Activated CD8-positive, alpha-beta T cell treated with anti-CD3 and anti-CD28 coated beads, Interleukin-2, amount 10 ng/mL, durations not matched to agents 7 days and 5 days (primary cell): Measurements from ENCODE around the gene GYG2. TPM values are rescaled to one million over a fixed set of nuclear protein-coding genes. Genes with fewer than 3 reads are reported as not detected.
"Not testable (repeated sequence)": the region's sequence is repeated elsewhere in the genome, so short reads cannot be mapped to it uniquely, and the experiment has no call there.

ENCODE experiments used
- ATAC-seq: fragments of 150-1000 bp; cut with Tn5 transposase; one replicate; pipeline ENCODE4 v1.10.0; 2021; ENCODE audit warnings: moderate library complexity
- CTCF ChIA-PET: fragments of 350-600 bp; sonication (Branson Sonifier 250); formaldehyde crosslinking; loops from one replicate; lab custom pipeline; 2021; ENCODE audit warnings: antibody characterized with exemption; lab: Charles Lee
- POLR2A ChIA-PET: fragments of 350-600 bp; sonication (Branson Sonifier 250); formaldehyde crosslinking; loops from one replicate; lab custom pipeline; 2021; ENCODE audit warnings: antibody characterized with exemption; lab: Charles Lee
- DNase-seq: peaks from one replicate; pipeline ENCODE4 v3.0.0-alpha.2; 2020
- H3K27ac Mint-ChIP-seq: one replicate; pipeline ENCODE4 v1.8.0; 2021; ENCODE audit warnings: mild to moderate bottlenecking, mixed read lengths
- H3K27me3 Mint-ChIP-seq: one replicate; pipeline ENCODE4 v1.8.0; 2021; ENCODE audit warnings: low read depth, mixed read lengths
- H3K36me3 Mint-ChIP-seq: one replicate; pipeline ENCODE4 v1.8.0; 2021; ENCODE audit warnings: low read depth, mixed read lengths
- H3K4me1 Mint-ChIP-seq: one replicate; pipeline ENCODE4 v1.8.0; 2021; ENCODE audit warnings: low read depth, mixed read lengths
- H3K4me3 Mint-ChIP-seq: one replicate; pipeline ENCODE4 v1.8.0; 2021; ENCODE audit warnings: mild to moderate bottlenecking, mixed read lengths
- H3K9me3 Mint-ChIP-seq: one replicate; pipeline ENCODE4 v1.8.0; 2022; ENCODE audit warnings: mixed read lengths; ENCODE audit not compliant: insufficient read depth
- total RNA-seq, 2 experiments: library from RNA; stranded (reverse); gene quantifications; one replicate each; pipeline ENCODE4 v1.2.3, GENCODE V29; 2021

GYG2 gene
- total RNA-seq, 2 experiments from 2014 or later, result not detected

DNA sequence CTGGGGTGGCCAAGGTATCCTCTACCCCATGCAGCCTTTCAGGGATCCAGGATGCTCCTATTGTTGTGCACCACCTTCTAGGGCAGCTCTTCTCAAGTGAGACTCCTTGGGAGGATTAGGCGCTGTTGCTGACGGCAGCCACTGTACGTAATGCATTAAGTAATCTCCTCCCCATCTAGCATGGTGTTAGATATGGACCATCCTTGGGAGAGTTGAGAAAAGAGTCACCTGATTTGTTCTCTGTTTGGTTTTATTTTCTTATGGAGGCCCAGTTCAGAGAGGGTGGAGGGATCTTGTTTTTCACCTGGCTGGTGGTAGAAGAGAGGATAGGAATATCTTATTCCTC lies 46.4 kb downstream of the GYG2 start:
- peaks cover 2% of the 10 kb centered on the region for H3K4me1 Mint-ChIP-seq
- H3K36me3 Mint-ChIP-seq, result no peaks in the 10 kb centered on the region
- no peak overlapping the region for H3K4me3 Mint-ChIP-seq
- no peak overlapping the region for H3K27ac Mint-ChIP-seq
- H3K9me3 Mint-ChIP-seq, result no peaks in the 10 kb centered on the region
- ChIA-PET CTCF (no interaction called here), POLR2A (no interaction called here)
- H3K27me3 Mint-ChIP-seq, result no peaks in the 10 kb centered on the region
- ATAC-seq (no peak), DNase-seq (no peak)

DNA sequence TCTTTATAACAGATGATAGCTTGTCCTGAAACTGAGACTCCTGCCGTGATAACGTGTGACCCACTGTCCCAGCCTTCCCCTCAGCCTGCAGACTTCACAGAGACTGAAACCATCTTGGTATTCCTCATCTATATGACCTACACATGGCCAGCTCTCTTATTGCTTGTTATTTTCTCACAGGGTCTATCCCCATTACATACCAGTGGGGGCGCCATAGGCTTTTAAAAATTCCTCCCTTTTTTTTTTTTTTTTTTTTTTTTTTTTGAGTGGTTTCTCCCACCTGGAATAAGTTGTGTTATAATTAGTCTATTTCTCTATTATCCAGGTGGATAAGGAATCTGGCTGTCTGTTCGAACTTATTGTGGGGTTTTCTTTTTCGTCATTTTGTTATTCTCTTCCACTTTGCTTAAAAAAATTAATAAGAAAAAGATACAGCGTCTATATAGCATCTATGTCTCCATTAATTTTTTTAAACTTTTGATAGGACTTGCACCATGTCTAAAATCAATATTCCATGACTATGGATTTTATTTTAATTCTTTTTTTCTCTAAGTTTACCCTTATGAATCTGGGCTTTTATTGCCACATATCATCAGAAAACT lies 47.2 kb downstream of the GYG2 start:
- H3K4me3 Mint-ChIP-seq, result no peak overlapping the region
- CTCF ChIA-PET, result interaction anchor here (0.7 kb wide), 1 partner anchor 71 kb away, joined by 3 read pairs; no protein-coding TSS in a partner anchor
- no peaks in the 10 kb centered on the region for H3K9me3 Mint-ChIP-seq
- H3K27me3 Mint-ChIP-seq, result no peaks in the 10 kb centered on the region
- ATAC-seq, result no peak
- H3K4me1 Mint-ChIP-seq, result peaks cover 2% of the 10 kb centered on the region
- no peak overlapping the region for H3K27ac Mint-ChIP-seq
- POLR2A ChIA-PET, result no interaction called here
- H3K36me3 Mint-ChIP-seq, result no peaks in the 10 kb centered on the region
- DNase-seq, result no peak

DNA sequence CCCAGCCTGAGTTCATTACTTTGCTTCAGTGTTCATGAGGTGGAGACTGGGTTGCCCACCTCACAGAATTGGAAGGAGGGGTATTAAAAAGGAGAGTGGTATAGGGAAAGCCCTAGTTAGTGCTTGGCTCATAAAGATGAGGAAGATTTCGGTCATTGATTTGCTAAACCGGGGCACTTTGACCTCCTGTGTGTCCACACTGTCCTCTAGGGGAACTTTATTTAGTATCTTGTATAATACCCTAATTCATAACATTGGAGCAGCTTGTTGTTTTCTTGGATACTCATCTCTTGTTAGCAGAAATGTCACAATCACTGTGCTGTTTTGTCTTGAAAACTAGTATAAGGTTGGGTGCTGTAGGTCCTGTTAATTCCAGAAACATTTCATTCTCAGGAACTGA lies 49.8 kb downstream of the GYG2 start:
- no peak overlapping the region for H3K27ac Mint-ChIP-seq
- DNase-seq, result no peak
- POLR2A ChIA-PET, result no interaction called here
- H3K4me3 Mint-ChIP-seq, result no peak overlapping the region
- H3K4me1 Mint-ChIP-seq, result peaks cover 2% of the 10 kb centered on the region
- ATAC-seq, result no peak
- no peaks in the 10 kb centered on the region for H3K36me3 Mint-ChIP-seq
- H3K27me3 Mint-ChIP-seq, result no peaks in the 10 kb centered on the region
- CTCF ChIA-PET, result no interaction called here
- H3K9me3 Mint-ChIP-seq, result no peaks in the 10 kb centered on the region

GRCh38 chrX:2879670-2880069 lies 50.9 kb downstream of the GYG2 start:
- DNase-seq, result no peak
- CTCF ChIA-PET, result no interaction called here

DNA sequence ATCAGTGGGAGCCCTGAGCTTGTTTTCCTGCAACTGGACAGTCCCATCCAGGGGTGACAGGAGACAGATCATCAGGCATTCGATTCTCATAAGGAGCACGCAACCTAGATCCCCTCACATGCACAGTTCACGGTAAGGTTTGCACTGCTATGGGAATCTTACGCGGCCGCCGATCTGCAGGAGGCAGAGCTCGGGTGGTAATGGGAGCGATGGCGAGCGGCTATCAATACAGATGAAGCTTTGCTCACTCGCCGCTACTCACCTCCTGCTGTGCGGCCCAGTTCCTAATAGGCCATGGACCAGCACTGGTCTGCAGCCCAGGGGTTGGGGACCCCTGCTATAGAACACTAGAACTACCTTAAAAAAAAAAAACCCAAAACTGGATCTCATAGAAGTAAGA lies 55.0 kb downstream of the GYG2 start:
- CTCF ChIA-PET, result no interaction called here
- Mint-ChIP-seq H3K27me3 (no peaks in the 10 kb centered on the region), H3K27ac (no peak overlapping the region)

More at GRCh38 chrX:2879670-2880069, 50.9 kb downstream of the GYG2 start:
- Mint-ChIP-seq H3K9me3 (no peaks in the 10 kb centered on the region), H3K27me3 (no peaks in the 10 kb centered on the region), H3K36me3 (no peaks in the 10 kb centered on the region), H3K4me1 (no peaks in the 10 kb centered on the region), H3K4me3 (no peak overlapping the region), H3K27ac (no peak overlapping the region)
- no peak for ATAC-seq
- POLR2A ChIA-PET, result no interaction called here

GRCh38 chrX:2888309-2888708 lies 59.6 kb downstream of the GYG2 start:
- Mint-ChIP-seq H3K4me1 (peaks cover 13% of the 10 kb centered on the region), H3K36me3 (no peaks in the 10 kb centered on the region), H3K4me3 (no peak overlapping the region), H3K27ac (no peak overlapping the region), H3K27me3 (no peaks in the 10 kb centered on the region), H3K9me3 (no peaks in the 10 kb centered on the region)
- ChIA-PET POLR2A (no interaction called here), CTCF (no interaction called here)
- no peak for ATAC-seq
- DNase-seq, result no peak

More for the DNA sequence above, 55.0 kb downstream of the GYG2 start:
- Mint-ChIP-seq H3K9me3 (no peaks in the 10 kb centered on the region), H3K4me3 (no peak overlapping the region), H3K4me1 (peaks cover 1% of the 10 kb centered on the region), H3K36me3 (no peaks in the 10 kb centered on the region)
- DNase-seq (no peak), ATAC-seq (no peak)
- POLR2A ChIA-PET, result interaction anchor here (0.6 kb wide), 1 partner anchor 9 kb away, joined by 3 read pairs; no protein-coding TSS in a partner anchor

DNA sequence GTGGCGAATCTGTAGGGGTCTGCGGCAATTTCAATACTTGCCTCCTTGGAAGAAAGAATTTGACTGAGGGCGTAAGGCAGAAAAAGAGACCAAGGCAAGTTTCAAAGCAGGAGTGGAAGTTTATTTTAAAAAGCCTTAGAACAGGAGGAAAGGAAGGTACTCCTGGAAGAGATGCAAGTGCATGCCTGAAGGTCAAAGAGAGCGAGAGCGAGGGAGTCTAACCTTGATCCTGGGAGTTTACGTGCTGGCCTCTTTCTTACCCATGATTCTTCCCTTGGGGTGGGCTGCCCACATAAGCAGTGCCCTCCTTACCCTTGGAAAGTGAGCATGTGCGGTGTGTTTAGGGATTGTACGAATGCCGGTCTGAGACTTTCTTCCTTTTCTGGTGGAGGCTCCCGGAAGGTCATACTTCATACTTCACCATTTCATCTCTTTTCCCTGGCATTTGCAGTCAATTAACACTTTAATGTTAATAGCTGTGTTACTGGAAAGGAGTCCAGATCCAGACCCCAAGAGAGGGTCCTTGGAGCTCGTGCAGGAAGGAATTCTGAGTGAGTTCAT lies 60.4 kb downstream of the GYG2 start:
- Mint-ChIP-seq H3K4me3 (peak overlapping the region; percentile 78), H3K27me3 (no peaks in the 10 kb centered on the region), H3K4me1 (peaks cover 13% of the 10 kb centered on the region), H3K9me3 (no peaks in the 10 kb centered on the region), H3K36me3 (no peaks in the 10 kb centered on the region), H3K27ac (no peak overlapping the region)
- DNase-seq (no peak), ATAC-seq (no peak)
- ChIA-PET CTCF (interaction anchor here (0.8 kb wide), 1 partner anchor 40 kb away, joined by 3 read pairs; the partner anchor contains the start of gene ARSD), POLR2A (interaction anchor here (0.6 kb wide), 1 partner anchor 144 kb away, joined by 3 read pairs; no protein-coding TSS in a partner anchor)

- H3K9me3 Mint-ChIP-seq, H3K27me3 Mint-ChIP-seq, ATAC-seq, H3K27ac Mint-ChIP-seq, H3K36me3 Mint-ChIP-seq: not testable (repeated sequence)
- ChIA-PET POLR2A (interaction anchor here (0.6 kb wide), 1 partner anchor 143 kb away, joined by 3 read pairs; no protein-coding TSS in a partner anchor), CTCF (interaction anchor here (0.8 kb wide), 1 partner anchor 39 kb away, joined by 3 read pairs; the partner anchor contains the start of gene ARSD)
- H3K4me1 Mint-ChIP-seq, result peaks cover 13% of the 10 kb centered on the region
- DNase-seq, result peak; percentile 22
- H3K4me3 Mint-ChIP-seq, result peak overlapping the region; percentile 78
Measured at GRCh38 chrX:2889706-2890490, 61.2 kb downstream of the GYG2 start.

DNA sequence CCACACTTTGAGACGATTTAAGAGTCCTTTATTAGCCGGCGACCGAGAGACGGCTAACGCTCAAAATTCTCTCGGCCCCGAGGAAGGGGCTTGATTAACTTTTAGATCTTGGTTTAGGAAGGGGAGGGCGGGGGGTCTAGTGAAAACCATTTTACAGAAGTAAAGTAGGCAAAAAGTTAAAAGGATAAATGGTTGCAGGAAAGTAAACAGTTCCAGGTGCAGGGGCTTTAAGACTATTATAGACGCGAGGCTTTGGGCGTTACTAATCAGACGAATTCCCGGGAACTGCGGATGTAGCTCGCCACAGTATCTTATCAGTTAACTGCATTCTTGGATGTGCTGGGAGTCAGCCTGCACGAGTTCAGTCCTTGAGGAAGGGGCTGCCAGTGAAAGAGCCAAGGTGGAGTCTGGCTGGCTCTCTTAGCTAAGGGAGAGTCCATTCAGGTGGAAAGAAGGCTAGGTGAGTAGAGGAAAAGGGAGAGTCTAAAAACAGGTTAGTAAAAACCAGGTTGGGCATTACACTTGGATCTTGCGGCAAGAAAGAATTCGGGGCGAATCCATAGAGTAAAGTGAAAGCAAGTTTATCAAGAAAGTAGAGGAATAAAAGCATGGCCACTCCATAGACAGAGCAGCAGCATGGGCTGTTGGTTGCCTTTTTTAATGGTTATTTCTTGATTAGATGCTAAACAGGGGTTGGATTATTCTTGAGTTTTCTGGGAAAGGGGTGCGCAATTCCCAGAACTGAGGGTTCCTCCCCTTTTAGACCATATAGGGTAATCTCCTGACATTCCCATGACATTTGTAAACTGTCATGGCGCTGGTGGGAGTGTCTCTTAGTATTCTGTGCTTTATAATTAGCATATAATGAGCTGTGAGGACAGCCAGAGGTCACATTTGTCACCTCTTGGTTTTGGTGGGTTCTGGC lies 62.1 kb downstream of the GYG2 start:
- H3K27ac Mint-ChIP-seq, DNase-seq, H3K36me3 Mint-ChIP-seq, CTCF ChIA-PET, ATAC-seq, POLR2A ChIA-PET, H3K27me3 Mint-ChIP-seq, H3K9me3 Mint-ChIP-seq, H3K4me3 Mint-ChIP-seq: not testable (repeated sequence)
- peaks cover 13% of the 10 kb centered on the region for H3K4me1 Mint-ChIP-seq

GRCh38 chrX:2892816-2893215 lies 64.1 kb downstream of the GYG2 start:
- no peak overlapping the region for H3K4me3 Mint-ChIP-seq
- no peak for ATAC-seq
- no peak overlapping the region for H3K27ac Mint-ChIP-seq
- no peak for DNase-seq
- H3K9me3 Mint-ChIP-seq, result no peaks in the 10 kb centered on the region
- H3K4me1 Mint-ChIP-seq, result peaks cover 19% of the 10 kb centered on the region
- ChIA-PET CTCF (no interaction called here), POLR2A (interaction anchor here (0.6 kb wide), 1 partner anchor 9 kb away, joined by 3 read pairs; no protein-coding TSS in a partner anchor)
- no peaks in the 10 kb centered on the region for H3K36me3 Mint-ChIP-seq
- H3K27me3 Mint-ChIP-seq, result no peaks in the 10 kb centered on the region

DNA sequence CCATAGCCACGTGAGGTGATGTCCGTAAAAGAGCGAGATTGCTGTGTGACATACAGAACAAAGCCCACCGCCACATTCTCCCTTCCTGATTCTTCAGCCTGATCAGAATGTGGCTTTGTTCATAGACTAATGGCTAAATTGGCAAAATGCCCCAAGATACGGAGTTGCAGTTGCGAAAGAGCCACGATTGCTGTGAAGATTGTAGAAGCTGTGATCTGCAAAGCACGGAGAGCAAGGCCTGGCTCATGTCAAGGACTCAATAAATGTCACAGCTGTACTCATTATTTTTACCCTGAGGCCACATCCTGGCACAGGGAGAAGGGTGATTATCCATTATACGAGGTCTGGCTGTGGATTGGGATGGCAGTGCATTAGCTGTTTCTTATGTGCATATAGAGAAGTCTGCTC lies 66.2 kb downstream of the GYG2 start:
- Mint-ChIP-seq H3K27me3 (no peaks in the 10 kb centered on the region), H3K36me3 (no peaks in the 10 kb centered on the region), H3K9me3 (no peaks in the 10 kb centered on the region), H3K27ac (no peak overlapping the region), H3K4me1 (peaks cover 21% of the 10 kb centered on the region), H3K4me3 (no peak overlapping the region)
- no peak for ATAC-seq
- ChIA-PET CTCF (no interaction called here), POLR2A (no interaction called here)
- no peak for DNase-seq
